ENCODE measurements around the gene TANGO6. TPM values are rescaled to one million over a fixed set of nuclear protein-coding genes. Genes with fewer than 3 reads are reported as not detected.

The TANGO6 gene
- total RNA-seq, 2 donors from 2014 or later: 6.4 to 10.9 TPM

DNA sequence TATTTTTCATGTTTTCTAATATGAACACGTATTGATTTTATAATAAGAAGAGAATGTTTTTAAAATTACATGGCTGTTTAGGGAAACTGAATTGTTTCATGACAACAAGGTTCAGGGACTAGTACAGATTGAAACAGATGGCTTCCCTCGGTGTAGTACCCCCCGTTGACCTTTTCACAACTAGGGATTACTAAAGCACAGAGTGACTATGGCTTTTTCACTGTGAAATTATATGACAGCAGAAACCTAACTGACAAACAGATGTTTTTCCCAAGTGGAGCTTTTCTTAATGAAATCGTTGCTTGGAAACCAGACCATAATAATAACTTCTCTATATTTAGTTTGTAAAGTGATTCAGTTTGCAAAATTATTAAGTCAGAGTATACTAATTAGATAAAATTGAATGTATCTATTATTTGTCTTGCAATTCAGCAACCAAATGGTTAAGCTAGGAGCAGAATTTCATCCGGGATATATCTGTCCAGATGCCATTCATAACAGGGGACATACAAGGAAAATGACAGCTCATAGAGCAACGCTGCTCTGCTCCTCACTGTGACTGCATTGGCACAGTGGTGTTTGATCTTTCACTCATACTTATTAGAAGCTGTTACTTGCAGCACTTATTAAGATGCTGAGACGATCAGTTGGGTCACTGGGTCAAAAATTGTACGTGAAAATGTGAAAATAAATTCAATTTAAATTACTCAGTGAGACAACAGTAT, 111.7 kb downstream of the TANGO6 start:
- Histone ChIP-seq H3K36me3 (no peaks in the 10 kb centered on the region), H3K27ac (no peak overlapping the region), H3K27me3 (no peaks in the 10 kb centered on the region), H3K4me3 (no peak overlapping the region), H3K9me3 (no peaks in the 10 kb centered on the region), H3K4me1 (no peaks in the 10 kb centered on the region)
- DNase-seq (ENCODE audit: low spot score): no peak
- TF ChIP-seq, protein P1, sequence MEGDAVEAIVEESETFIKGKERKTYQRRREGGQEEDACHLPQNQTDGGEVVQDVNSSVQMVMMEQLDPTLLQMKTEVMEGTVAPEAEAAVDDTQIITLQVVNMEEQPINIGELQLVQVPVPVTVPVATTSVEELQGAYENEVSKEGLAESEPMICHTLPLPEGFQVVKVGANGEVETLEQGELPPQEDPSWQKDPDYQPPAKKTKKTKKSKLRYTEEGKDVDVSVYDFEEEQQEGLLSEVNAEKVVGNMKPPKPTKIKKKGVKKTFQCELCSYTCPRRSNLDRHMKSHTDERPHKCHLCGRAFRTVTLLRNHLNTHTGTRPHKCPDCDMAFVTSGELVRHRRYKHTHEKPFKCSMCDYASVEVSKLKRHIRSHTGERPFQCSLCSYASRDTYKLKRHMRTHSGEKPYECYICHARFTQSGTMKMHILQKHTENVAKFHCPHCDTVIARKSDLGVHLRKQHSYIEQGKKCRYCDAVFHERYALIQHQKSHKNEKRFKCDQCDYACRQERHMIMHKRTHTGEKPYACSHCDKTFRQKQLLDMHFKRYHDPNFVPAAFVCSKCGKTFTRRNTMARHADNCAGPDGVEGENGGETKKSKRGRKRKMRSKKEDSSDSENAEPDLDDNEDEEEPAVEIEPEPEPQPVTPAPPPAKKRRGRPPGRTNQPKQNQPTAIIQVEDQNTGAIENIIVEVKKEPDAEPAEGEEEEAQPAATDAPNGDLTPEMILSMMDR (IDR thresholded peaks at IDR 0.05): no peak

DNA sequence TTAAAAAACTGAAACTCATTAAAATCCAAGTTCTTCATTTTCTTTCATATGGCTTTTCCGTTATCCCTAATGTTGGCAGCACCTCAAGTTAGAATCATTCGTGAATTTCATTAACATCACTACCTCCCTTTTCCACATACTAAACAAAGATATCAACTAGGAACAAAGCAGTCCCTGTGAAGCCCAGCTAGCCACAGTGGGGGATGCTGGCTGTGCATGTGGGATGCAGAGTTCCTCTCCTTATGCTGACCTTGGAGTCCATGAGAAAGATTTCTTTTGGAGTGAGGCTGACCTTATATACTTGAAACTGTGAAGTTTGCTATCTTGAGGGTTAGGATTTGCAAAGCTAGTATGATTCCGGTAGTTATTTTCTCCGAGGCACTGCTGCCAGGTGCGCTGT, 117.6 kb downstream of the TANGO6 start:
- no peak for DNase-seq (ENCODE audit: low spot score)
- Histone ChIP-seq H3K4me1 (no peaks in the 10 kb centered on the region), H3K27ac (no peak overlapping the region), H3K36me3 (no peaks in the 10 kb centered on the region), H3K9me3 (peaks cover 0 to 3% of the 10 kb centered on the region in 2 donors), H3K27me3 (no peaks in the 10 kb centered on the region), H3K4me3 (no peak overlapping the region)
- TF ChIP-seq, protein P1 (IDR thresholded peaks at IDR 0.05): no peak

DNA sequence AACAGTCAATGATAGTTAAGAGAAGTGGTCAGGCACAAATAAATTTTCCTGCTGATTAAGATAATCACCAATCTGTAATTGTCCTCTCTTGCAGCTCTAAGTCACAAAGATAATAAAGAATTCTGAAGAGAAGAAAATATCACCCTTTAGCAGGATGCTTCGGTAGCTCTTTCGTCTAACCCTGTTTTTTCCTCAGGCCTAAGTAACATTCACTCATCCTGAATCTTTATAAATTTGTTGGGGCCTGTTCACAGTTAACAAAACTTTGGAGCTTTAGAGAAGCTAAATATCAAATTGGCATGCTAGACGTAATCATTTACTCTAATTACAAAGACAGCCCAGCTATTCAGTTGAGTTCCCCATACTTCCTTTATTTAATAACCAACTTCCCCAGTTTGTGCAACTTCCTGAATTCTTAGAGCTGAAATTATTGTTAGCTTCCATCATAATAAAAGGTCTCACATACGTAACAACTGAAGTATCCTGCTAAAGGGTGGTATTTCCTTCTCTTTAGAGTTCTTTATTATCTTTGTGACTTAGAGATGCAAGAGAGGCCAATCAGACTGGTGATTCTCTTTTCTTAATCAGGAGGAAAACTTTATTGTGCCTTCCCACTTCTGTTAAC, 118.6 kb downstream of the TANGO6 start:
- TF ChIP-seq, protein P1 (IDR thresholded peaks at IDR 0.05): no peak
- no peaks in the 10 kb centered on the region for H3K4me1 ChIP-seq
- H3K9me3 ChIP-seq: peaks cover 0 to 3% of the 10 kb centered on the region in 2 donors
- no peak overlapping the region for H3K27ac ChIP-seq
- no peaks in the 10 kb centered on the region for H3K27me3 ChIP-seq
- H3K36me3 ChIP-seq: no peaks in the 10 kb centered on the region
- DNase-seq (ENCODE audit: low spot score): no peak
- no peak overlapping the region for H3K4me3 ChIP-seq

DNA sequence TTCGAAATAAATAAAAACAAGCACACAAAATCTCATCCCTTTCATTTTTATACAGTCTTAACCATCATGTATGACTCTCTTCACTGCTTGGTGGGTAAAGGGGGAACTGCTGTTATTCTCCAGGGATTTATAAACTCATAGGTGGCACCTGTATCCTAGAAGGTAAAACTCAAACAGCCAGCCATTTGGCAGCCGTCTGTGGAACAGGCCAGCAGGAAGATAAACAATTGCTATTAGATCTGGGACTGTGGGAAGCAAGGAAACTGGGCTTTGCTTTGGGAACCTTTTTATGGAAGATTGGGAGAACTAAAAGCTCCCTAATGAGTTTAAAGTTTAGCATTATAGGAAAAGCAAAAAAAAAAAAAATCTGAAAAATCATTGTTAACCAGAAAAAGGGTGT, 126.0 kb downstream of the TANGO6 start:
- TF ChIP-seq, protein P1 (IDR thresholded peaks at IDR 0.05): no peak
- no peak for DNase-seq (ENCODE audit: low spot score)
- Histone ChIP-seq H3K9me3 (no peaks in the 10 kb centered on the region), H3K4me1 (no peaks in the 10 kb centered on the region), H3K36me3 (peaks cover 7% of the 10 kb centered on the region), H3K4me3 (no peak overlapping the region), H3K27me3 (no peaks in the 10 kb centered on the region), H3K27ac (no peak overlapping the region)

DNA sequence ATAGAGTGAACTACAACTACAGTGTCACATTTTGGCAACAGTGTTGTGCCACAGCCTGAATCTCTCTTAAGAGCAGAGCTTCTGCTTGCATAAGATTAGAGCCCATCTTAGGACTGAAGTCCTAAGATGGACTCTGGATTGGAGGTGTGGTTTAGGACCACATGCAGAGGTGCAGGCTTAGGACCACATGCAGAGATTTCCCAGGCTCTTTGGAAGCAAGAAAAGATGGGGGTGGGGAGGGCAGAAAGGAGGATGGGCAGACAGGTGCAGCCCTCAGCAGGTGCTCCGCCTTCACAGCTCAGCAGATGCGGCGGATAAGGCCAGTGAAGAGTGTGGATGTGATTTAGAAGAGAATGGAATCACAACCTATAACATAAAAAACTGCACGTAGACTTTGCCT, 128.7 kb downstream of the TANGO6 start:
- DNase-seq (ENCODE audit: low spot score): no peak
- no peaks in the 10 kb centered on the region for H3K4me1 ChIP-seq
- H3K27me3 ChIP-seq: no peaks in the 10 kb centered on the region
- TF ChIP-seq, protein P1 (IDR thresholded peaks at IDR 0.05): no peak
- peaks cover 21% of the 10 kb centered on the region for H3K36me3 ChIP-seq
- no peak overlapping the region for H3K4me3 ChIP-seq
- H3K9me3 ChIP-seq: no peaks in the 10 kb centered on the region
- H3K27ac ChIP-seq: no peak overlapping the region

All from right atrium auricular region (tissue), 2 donors.